ENCODE results near the gene TACR1. TPM values are rescaled to one million over a fixed set of nuclear protein-coding genes. Genes with fewer than 3 reads are reported as not detected.

The TACR1 gene, protein sequence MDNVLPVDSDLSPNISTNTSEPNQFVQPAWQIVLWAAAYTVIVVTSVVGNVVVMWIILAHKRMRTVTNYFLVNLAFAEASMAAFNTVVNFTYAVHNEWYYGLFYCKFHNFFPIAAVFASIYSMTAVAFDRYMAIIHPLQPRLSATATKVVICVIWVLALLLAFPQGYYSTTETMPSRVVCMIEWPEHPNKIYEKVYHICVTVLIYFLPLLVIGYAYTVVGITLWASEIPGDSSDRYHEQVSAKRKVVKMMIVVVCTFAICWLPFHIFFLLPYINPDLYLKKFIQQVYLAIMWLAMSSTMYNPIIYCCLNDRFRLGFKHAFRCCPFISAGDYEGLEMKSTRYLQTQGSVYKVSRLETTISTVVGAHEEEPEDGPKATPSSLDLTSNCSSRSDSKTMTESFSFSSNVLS
- total RNA-seq (2021; fragmentation: NEBNext Ultra II Directional; extraction: Animal tissue kit (Norgen Biotek cat#: 25700)) = 0.19 and 0.37 TPM in 2 replicates
- 0.09 and 0.17 TPM in 2 replicates for polyA plus RNA-seq (2011; rRNA removed)
- 0.14 TPM for polyA plus RNA-seq (2011; cell fraction: cytosol; rRNA removed)
- 0.16 TPM for polyA plus RNA-seq (2011; cell fraction: nucleus; rRNA removed)
- polyA plus RNA-seq (2012, experiment 1 of 2) = 0.09 to 0.28 TPM (median 0.18 TPM) in 4 replicates
- polyA plus RNA-seq (2012, experiment 2 of 2) = 0.04 TPM
- polyA plus RNA-seq (2013, experiment 1 of 2) = 0.18 TPM
- polyA plus RNA-seq (2013, experiment 2 of 2) = 0.20 TPM
- polyA minus RNA-seq (2011; rRNA and poly(A)+ RNA removed) = 0.37 and 1.4 TPM in 2 replicates
- not detected for polyA minus RNA-seq (2011; cell fraction: cytosol; rRNA and poly(A)+ RNA removed)
- polyA minus RNA-seq (2011; cell fraction: nucleus; rRNA and poly(A)+ RNA removed) = 0.20 TPM
- long read RNA-seq, experiment 1, full-length matches to known transcripts = 1 of 1 reads
- long read RNA-seq, experiment 1, partial matches to known transcripts = 0 of 1 reads
- long read RNA-seq, experiment 1, other reads (novel, unspliced or antisense) = 0 of 1 reads
- long read RNA-seq, experiment 2 = 0 reads

DNA sequence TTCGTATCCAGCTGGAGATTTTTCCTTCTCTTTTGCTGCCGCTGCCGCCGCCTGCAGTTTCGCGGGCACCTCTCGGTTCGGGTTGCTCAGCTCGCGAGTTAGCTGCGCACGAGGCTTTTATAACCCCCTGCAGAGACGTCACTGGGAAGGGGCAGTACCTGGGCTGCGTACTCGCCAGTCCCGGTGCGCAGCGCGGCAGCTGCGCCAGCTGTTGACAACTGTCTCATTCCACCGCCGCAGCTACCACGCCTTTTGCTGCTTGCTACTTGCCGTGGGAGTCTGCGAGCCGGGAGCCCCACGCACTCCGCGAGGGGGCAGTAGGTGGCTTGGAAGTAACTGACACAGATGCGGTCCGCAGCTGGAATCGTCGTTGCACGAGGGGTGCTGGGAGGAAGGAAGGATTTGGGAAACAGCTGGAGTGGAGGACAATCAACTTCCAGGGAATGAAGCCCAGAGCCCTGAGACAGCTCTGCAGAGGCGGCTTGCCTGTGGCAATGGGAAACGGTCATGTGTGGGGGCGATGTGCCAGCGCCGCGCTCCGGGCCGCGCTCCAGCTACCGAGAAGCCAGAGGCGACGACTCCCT, at the start of gene TACR1:
TACR1 (minus strand) TSS at position 93 of the 584 bp plus-strand sequence. CDS start 586 bp downstream, outside the sequence.
- peak in 1 of 2 experiments; percentile 66 for DNase-seq (ENCODE audit: low read depth in 1 of 2, low spot score in 2 of 2)
- Histone ChIP-seq H3K23ac (ENCODE audit: insufficient read length) (no peak within 1 kb of the TSS), H3K4me1 (replicated peaks in 1 of 4; ENCODE audit: control insufficient read depth in 3 of 4, insufficient read depth in 4 of 4, low read length in 3 of 4) (peaks cover 0 to 12% (median 6%) of the 10 kb centered on the region in 4 experiments; a peak in 5 of 7 replicates), H3K9ac (replicated peaks in 1 of 4; ENCODE audit: extremely low read depth in 1 of 4, low read depth in 3 of 4, low read length in 3 of 4) (no peak within 1 kb of the TSS; a peak in 2 of 7 replicates), H2BK12ac (ENCODE audit: low read depth, low read length) (0 out of 2 replicates have a peak within 1 kb of the TSS, but pooled peaks have one; percentile 27), H2BK15ac (ENCODE audit: low read length) (no peak within 1 kb of the TSS), H3K4ac (replicated peaks; ENCODE audit: insufficient read length, low read depth, low read length) (no peak within 1 kb of the TSS), H2BK5ac (ENCODE audit: low read depth, low read length) (no peak within 1 kb of the TSS), H3K23me2 (ENCODE audit: low read depth, low read length) (peaks cover 15% of the 10 kb centered on the region), H3K36me3 (ENCODE audit: control insufficient read depth in 2 of 4, insufficient read depth in 4 of 4, low read length in 3 of 4) (no peaks in the 10 kb centered on the region), H3K27me3 (replicated peaks in 1 of 4; ENCODE audit: control insufficient read depth in 3 of 4, extremely low read depth in 1 of 4, insufficient read depth in 3 of 4, low read length in 3 of 4) (peaks cover 21 to 56% (median 49%) of the 10 kb centered on the region in 4 experiments), H3K4me3 (ENCODE audit: extremely low read depth in 1 of 4, insufficient read depth in 2 of 4, low read depth in 3 of 4, low read length in 4 of 4) (peak within 1 kb of the TSS; percentile 42 to 67 (median 62)), H3K27ac (ENCODE audit: low read depth, low read length) (no peak within 1 kb of the TSS), H4K8ac (ENCODE audit: extremely low read depth, insufficient read depth, low read length) (no peak within 1 kb of the TSS), H3K56ac (replicated peaks; ENCODE audit: insufficient read length, low read depth, low read length) (no peak within 1 kb of the TSS), H3K18ac (ENCODE audit: extremely low read depth, low read length) (no peak within 1 kb of the TSS), H2AFZ (ENCODE audit: low read length) (peak within 1 kb of the TSS; percentile 83), H4K5ac (ENCODE audit: insufficient read length, low read depth, low read length) (no peak within 1 kb of the TSS), H2AK5ac (ENCODE audit: low read depth, low read length) (no peak within 1 kb of the TSS), H2BK20ac (ENCODE audit: low read length) (no peak within 1 kb of the TSS), H2BK120ac (replicated peaks; ENCODE audit: low read depth, low read length) (no peak within 1 kb of the TSS), H4K20me1 (replicated peaks in 1 of 2; ENCODE audit: control insufficient read depth in 1 of 2, insufficient read depth in 2 of 2, low read length in 2 of 2) (no peaks in the 10 kb centered on the region), H3K79me1 (ENCODE audit: low read depth, low read length) (no peaks in the 10 kb centered on the region), H4K91ac (replicated peaks; ENCODE audit: insufficient read length, low read length) (no peak within 1 kb of the TSS), H3K4me2 (ENCODE audit: insufficient read depth in 1 of 2, low read depth in 2 of 2, low read length in 2 of 2) (peak within 1 kb of the TSS; percentile 76 to 98), H3K79me2 (ENCODE audit: control insufficient read depth in 1 of 2, insufficient read depth in 2 of 2, low read length in 2 of 2) (no peaks in the 10 kb centered on the region), H3K9me3 (ENCODE audit: insufficient read depth in 2 of 2, low read depth in 1 of 2, low read length in 1 of 2) (no peaks in the 10 kb centered on the region), H3K14ac (ENCODE audit: insufficient read length) (no peak within 1 kb of the TSS)
- 3% methylated on average over 46 of the region's 46 CpGs; no CpG with 5 or more reads in 1 of the 2 experiments for WGBS, 2 experiments (ENCODE audit: extremely low coverage in 1 of 2, insufficient coverage in 1 of 2, insufficient read length in 1 of 2, insufficient replicate concordance in 2 of 2, low coverage in 1 of 2, low lambda C conversion rate in 2 of 2, missing lambda C conversion rate in 1 of 2)
- ChIA-PET POLR2A (ENCODE audit: partially characterized antibody) (interaction anchor here (0.6 kb wide), 1 partner anchor 352 kb away, joined by 3 read pairs; no protein-coding TSS in a partner anchor), CTCF (ENCODE audit: partially characterized antibody) (interaction anchor here (0.6 to 3.3 kb wide), 26 partner anchors 8 to 274 kb away, joined by 3 to 27 read pairs (median 4); no protein-coding TSS in a partner anchor)
- no peak for FAIRE-seq
- TF ChIP-seq, protein P1, sequence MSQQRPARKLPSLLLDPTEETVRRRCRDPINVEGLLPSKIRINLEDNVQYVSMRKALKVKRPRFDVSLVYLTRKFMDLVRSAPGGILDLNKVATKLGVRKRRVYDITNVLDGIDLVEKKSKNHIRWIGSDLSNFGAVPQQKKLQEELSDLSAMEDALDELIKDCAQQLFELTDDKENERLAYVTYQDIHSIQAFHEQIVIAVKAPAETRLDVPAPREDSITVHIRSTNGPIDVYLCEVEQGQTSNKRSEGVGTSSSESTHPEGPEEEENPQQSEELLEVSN (IDR thresholded peaks at IDR 0.05) = peak; percentile 27
- TF ChIP-seq CBX5 (IDR thresholded peaks at IDR 0.05; ENCODE audit: low read depth, low read length) = no peak
- 0 out of 2 replicates have a peak, but pooled peaks have one; percentile 6 for TF ChIP-seq YY1 (IDR thresholded peaks at IDR 0.05; ENCODE audit: low read depth, low read length)
- peak; percentile 72 for TF ChIP-seq SUZ12 (IDR thresholded peaks at IDR 0.05; ENCODE audit: low read length)
- TF ChIP-seq SAP30 (IDR thresholded peaks at IDR 0.05; ENCODE audit: insufficient read depth, insufficient replicate concordance, low read length) = peak; percentile 92
- TF ChIP-seq ZNF274 (IDR thresholded peaks at IDR 0.05; ENCODE audit: borderline replicate concordance, extremely low read depth, low read length) = no peak

Measured in H1 (cell line).